NCI-H2171 treated with DMSO at 0.1 percent for 48 hours (cell line): ENCODE data around the gene TFAP2E.

Source experiments
- DNase-seq: peaks from one replicate; lab custom pipeline; 2025; lab: John Stamatoyannopoulos, UW

TFAP2E gene

GRCh38 chr1:35644204-35644603 is 71.1 kb downstream of the TFAP2E start:
- no peak for DNase-seq
